ES-I3 (cell line): Measurements from ENCODE around the gene FRG2.
"Not testable (repeated sequence)": the region's sequence is repeated elsewhere in the genome, so short reads cannot be mapped to it uniquely, and the experiment has no call there.

Source experiments
- H3K36me3 ChIP-seq: 2 replicates; pipeline ENCODE4 v1.6.1; 2013; ENCODE audit warnings: mild to moderate bottlenecking, low read length, control low read depth, moderate library complexity; ENCODE audit not compliant: insufficient read depth
- H3K4me1 ChIP-seq: 2 replicates; pipeline ENCODE4 v1.6.1; 2013; ENCODE audit warnings: mild to moderate bottlenecking, control low read depth, low read length; ENCODE audit not compliant: insufficient read depth
- H3K9ac ChIP-seq: 2 replicates; pipeline ENCODE4 v1.6.1; 2013; ENCODE audit warnings: low read depth, mild to moderate bottlenecking, low read length, moderate library complexity
- H3K9me3 ChIP-seq: 2 replicates; pipeline ENCODE4 v1.6.1; 2013; ENCODE audit warnings: mild to moderate bottlenecking, low read length, moderate library complexity; ENCODE audit not compliant: control insufficient read depth, insufficient read depth

The FRG2 gene

DNA sequence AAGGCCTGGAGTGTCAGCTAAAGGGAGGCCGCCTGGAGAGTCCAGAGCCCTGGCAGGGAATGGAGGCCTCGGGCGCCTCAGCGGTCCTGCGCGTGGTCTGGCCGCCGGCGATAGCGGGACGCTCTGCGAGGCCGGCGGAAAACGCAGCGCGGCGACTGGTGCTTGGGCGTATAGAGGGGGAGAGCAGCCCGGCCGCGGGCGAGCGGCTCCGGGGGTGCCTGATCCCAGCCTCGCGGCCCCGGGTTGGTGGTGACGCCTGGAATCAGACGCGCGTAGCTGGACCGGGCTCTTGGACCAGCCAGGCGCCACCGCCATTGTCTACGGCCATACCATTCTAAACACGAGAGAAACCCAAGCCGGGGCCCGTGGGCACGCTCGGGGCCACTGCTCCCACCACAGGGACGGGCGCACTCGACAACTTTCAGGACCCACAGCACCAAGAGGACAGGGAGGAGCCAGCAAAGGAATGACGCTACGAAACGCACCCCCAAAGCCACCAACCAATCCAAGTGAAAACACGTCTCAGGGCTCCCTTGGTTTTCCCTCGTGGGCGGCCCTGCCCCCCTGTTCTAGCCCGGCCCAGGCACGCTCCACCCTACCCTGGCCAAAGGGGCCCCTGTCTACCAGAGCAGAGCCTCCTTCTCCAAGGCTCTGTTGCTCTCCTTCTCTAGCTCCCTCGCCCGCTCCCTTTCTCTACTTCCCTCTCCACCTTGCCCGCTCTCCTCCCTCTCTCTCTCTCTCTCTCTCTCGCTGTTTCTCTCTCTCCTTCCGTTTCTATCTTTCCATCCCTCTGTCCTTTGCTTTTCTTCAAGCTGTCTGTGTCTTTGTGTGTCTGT is 7.8 kb downstream of the FRG2 start:
- Histone ChIP-seq H3K36me3 (no peaks in the 10 kb centered on the region), H3K9me3 (no peaks in the 10 kb centered on the region), H3K9ac (no peak overlapping the region; the same call in 1 of the 2 replicates), H3K4me1 (no peaks in the 10 kb centered on the region)

DNA sequence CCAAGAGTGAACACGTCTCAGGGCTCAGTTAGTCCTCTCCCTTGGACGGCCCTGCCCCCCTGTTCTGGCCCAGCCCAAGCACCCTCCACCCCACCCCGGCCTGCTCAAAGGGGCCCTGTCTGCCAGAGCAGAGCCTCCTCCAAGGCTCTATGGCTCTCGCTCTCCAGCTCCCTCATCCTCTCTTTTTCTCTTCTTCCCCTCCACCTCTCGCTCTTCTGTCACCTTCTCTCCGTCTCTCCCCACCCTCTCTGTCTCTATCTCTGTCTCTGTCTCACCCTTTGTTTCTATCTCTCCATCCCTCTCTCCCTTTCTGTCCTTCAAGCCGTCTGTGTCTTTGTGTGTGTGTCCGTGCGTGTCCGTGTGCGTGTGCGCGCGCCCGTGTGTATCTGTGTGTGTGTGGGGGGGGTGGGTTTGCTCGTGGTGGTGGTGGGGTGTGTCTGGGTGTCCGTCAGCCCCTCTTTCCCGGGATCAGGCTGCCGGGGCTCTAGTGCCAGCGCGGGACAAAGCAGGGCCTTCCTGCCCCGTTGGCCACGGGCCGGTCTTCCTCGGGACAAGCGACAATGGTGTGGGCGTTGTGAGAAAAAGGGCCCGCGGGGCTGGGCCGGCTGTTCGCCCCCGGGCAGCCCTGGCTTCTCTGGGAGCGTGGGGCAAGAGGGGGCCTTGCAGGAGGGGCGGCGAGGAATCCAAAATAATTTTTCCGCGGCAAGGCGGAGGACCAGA is 8.7 kb downstream of the FRG2 start:
- Histone ChIP-seq H3K36me3 (no peaks in the 10 kb centered on the region), H3K4me1 (no peaks in the 10 kb centered on the region), H3K9ac (no peak overlapping the region), H3K9me3 (no peaks in the 10 kb centered on the region)

DNA sequence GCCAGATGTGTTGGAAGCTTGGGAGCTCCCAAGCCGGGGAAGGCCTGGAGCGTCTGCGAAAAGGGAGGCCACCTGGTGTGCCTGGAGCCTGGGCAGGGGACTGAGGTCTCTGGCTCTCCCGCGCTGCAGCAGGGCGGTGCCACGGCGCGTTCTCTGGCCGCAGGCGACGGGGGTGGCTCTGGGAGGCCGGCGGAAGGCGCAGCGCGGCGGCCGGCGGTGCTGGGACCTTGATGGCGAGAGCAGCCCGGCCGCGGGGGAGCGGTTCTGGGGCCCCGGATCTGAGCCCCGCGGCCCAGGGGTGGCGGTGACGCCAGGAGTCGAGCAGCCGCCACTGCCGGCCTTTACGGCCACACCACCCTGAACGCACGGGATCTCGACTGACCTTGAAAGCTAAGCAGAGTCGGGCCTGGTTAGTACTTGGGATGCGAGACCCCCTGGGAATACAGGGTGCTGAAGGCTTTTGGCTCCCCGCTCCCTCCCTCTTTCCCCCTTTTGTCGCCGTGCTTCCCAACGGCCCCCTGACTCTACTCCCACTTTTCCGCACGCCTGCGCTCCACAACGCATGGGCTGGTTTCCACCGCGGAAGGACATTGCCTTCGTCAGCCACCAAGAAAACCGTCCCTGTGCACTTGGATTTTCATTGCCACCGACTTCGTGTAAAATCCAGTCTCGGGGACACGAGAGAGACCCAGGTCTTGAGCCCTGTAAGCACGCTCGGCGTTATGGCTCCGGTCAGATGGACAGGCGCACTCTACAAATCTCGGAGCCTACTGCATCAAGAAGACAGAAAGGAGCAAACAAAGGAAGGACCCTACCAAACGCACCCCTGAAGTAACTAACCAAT is 9.5 kb downstream of the FRG2 start:
- Histone ChIP-seq H3K9ac (no peak overlapping the region; the same call in 1 of the 2 replicates), H3K36me3 (no peaks in the 10 kb centered on the region), H3K9me3 (no peaks in the 10 kb centered on the region), H3K4me1 (no peaks in the 10 kb centered on the region)

DNA sequence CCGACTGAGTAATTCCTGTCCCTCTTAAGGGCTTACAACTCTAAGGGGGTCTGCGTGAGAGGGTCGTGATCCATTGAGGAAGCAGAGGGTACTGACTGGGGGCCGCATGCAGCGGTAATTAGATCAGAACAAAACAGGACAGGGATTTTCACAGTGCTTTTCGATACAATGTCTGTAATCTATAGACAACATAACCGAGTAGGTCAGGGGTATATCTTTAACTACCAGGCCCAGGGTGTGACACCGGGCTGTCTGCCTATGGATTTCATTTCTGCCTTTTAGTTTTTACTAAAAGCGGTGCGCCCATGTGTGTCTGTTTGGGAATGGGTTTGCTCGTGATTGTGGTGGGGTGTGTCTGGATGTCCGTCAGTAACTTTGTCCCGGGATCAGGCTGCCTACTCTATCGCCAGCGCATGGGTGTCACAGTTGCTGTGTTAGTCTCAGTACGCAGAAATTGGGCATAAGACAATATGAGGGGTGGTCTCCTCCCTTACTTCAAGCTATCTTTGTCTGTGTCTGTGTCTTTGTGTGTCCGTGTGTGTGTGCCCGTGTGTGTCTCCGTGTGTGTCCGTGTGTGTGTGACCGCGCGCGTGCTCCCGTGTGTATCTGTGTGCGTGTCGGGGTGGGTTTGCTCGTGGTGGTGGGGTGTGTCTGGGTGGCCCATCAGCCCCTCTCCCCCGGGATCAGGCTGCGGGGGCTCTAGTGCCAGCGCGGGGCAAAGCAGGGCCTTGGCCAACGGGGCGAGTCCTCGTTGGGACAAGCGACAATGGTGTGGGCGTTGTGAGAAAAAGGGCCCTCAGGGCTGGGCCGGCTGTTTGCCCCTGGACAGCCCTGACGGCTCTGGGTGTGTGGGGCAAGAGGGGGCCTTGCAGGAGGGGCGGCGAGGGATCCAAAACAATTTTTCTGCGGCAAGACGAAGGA is 10.4 kb downstream of the FRG2 start:
- H3K4me1 ChIP-seq: no peaks in the 10 kb centered on the region
- no peaks in the 10 kb centered on the region for H3K9me3 ChIP-seq
- H3K9ac ChIP-seq: no peak overlapping the region; the same call in 1 of the 2 replicates
- H3K36me3 ChIP-seq: no peaks in the 10 kb centered on the region

DNA sequence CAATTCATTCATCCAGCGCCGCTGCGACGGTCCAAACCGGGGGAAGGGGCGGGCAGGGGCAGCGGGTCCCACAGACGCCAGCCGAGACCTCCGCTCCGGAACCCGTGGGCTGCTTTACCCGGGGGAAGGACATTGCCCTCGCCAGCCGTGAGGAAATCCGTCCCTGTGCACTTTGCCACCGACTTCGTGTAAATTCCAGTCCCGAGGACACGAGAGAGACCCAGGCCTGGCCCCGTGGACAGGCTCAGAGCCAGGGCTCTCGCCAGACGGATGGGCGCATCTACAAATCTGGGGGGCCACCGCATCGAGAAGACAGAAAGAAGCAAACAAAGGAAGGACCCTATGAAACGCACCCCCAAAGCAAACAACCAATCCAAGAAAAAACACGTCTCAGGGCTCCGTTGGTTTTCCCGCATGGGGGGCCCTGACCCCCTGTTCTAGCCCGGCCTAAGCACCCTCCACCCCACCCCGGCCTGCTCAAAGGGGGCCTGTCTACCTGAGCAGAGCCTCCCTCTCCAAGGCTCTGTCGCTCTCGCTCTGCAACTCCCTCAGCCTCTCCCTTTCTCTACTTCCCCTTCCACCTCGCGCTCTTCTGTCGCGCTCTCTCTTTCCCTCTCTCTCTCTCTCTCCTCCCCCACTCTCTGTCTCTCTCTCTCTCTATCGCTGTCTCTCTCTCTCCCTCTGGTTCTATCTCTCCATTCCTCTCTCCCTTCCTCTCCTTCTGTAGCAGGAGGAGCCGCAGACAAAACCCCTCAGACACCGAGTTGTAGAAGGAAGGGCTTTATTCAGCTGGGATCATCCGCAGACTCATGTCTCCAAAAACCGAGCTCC is 11.3 kb downstream of the FRG2 start:
- Histone ChIP-seq H3K4me1 (no peaks in the 10 kb centered on the region), H3K36me3 (no peaks in the 10 kb centered on the region), H3K9ac (peak overlapping the region; percentile 47), H3K9me3 (no peaks in the 10 kb centered on the region)

DNA sequence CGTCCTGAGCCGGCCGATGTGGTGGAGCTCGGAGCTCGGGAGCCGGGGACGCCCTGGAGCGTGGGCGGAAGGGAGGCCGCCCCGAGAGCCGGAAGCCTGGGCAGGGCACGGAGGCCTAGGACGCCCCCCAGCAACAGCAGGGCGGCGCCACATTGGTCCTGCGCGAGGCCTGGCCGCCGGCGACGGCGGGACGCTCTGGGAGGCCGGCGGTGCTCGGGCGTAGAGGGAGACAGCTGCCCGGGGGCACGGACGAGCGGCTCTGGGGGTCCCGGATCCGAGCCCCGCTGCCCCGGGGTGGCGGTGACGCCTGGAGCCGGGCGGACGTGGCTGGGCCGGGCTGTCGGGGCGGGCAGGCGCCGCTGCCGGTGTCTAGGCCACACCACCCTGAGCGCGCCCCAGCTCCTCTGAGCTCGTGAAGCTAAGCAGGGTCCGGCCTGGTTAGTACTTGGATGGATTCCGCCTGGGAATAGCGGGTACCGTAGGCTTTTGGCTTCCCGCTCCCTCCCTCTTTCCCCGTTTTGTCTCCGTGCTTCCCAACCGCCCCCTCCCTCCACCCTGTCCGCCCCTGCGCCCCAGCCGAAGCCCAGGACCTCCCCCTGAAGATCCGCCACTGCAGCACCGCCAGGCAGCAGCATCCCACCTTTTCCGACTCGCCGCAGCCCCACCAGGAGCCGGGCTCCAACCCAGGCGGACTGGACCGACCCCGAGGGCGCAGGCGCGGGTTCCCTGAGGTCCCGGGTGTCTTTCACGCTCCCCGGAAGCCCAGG is 12.1 kb downstream of the FRG2 start:
- Histone ChIP-seq H3K9ac (peak overlapping the region; percentile 47; the same call in 1 of the 2 replicates), H3K36me3 (no peaks in the 10 kb centered on the region), H3K9me3 (no peaks in the 10 kb centered on the region), H3K4me1 (no peaks in the 10 kb centered on the region)

DNA sequence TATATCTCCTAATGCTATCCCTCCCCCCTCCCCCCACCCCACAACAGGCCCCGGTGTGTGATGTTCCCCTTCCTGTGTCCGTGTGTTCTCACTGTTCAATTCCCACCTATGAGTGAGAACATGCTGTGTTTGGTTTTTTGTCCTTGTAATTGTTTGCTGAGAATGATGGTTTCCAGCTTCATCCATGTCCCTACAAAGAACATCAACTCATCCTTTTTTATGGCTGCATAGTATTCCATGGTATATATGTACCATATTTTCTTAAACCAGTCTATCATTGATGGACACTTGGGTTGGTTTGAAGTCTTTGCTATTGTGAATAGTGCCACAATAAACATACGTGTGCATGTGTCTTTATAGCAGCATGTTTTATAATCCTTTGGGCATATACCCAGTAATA is 37.1 kb downstream of the FRG2 start:
- H3K9me3 ChIP-seq, H3K9ac ChIP-seq, H3K36me3 ChIP-seq, H3K4me1 ChIP-seq: not testable (repeated sequence)

DNA sequence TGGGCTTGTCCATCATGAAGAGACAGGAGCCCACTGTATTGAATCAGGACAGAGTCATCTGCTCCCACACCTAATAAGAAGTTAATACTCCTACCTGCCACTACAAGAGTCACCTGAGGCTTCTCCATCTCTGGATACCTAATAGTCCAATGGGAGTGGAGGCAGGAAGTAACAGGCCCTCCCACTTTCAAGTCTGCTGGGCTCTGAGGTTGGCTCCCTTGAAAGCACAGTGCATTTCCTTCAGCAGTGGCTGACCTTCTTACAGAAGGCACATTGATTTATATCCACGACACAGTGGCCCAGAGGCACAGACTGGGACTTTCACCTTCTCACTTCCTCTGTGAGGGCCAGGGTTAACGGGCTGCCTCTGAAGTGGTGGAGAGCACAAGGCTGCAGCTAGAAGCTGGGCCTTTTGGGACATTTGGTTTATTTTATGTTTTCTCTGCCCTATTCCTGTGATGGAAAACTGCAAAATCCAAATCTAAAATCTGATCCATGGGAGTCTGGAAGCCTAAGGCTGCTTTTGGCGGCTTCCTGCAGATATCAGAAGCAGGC is 38.1 kb downstream of the FRG2 start:
- Histone ChIP-seq H3K36me3 (no peaks in the 10 kb centered on the region), H3K9ac (no peak overlapping the region), H3K4me1 (no peaks in the 10 kb centered on the region), H3K9me3 (no peaks in the 10 kb centered on the region)

DNA sequence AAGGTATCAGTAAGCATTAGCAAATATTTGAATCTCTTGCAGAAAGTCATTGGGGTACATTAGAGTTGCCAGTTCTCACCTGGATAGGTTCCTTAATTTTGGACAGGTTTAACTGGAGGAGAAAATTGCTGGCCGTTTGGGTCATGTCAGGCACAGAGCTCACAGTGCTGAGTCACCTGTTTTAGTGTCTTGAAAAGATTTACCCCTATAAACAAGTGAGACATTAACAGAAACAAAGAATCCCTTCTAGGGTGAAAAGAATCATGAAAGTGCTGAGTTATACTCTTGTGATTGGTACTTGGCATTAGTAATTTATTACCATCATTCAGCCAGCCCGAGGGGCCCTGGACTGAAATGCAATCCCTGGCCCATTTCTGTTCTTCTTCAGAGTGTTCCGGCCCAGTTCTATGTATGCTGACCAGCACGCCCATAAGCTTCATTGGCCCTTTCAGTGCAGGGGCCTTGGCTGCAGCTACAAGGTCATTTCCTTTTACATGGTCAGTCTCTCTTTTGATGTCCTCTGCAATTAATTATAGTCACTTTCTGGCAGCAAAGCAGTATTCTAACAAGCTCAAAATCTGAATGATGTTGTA is 41.3 kb downstream of the FRG2 start:
- not testable (repeated sequence) for H3K36me3 ChIP-seq

DNA sequence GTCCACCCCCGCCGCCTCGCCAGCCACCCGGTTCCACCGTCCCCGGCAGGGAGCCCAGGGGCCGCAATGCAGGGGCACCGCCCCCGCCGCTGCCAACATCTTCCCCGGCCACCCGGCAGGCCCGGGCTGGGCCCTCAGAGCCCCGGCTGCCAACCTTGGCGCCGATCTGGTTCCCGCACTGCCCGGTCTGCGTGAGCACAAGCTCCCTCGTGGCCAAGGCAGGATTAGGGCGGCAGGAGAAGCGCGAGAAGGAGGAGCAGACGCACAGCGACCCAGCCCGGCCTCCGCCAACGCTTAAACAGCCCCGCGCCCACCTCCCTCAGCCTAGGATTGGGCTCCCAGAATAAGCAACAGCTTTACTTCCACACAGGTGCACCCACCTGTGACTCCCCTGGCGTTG is 42.4 kb downstream of the FRG2 start:
- not testable (repeated sequence) for H3K36me3 ChIP-seq, H3K4me1 ChIP-seq, H3K9ac ChIP-seq, H3K9me3 ChIP-seq

More for the DNA sequence above, 41.3 kb downstream of the FRG2 start:
- H3K9me3 ChIP-seq, H3K9ac ChIP-seq, H3K4me1 ChIP-seq: not testable (repeated sequence)

DNA sequence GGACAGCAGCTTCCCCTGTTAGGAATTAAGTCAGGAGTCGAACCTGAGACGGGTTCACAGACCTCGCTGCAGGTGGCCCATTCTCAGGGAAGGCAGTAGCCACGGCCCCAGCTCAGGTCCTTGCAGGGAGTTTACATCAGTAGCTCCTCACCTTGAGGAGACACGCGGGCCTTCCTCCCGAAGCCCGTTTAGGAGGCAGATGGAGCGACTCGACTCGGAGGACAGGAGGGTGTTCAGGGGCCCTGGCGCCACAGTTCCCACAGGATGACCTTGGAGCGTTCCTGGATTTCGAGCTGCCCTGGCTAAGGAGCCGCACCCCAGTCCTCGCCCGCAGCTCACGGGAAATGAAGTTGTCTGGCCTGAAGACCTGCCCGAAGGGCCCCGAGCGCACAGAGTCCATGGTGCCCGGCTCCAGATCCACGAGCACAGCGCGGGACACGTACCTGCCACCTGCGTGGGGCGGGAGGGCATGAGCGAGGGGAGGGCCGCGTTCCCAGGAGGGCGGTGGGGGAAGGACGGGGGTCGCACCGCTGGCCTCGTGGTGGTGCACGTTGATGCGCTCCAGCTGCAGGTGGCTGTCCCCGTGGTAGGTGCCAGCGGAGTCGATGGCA is 43.0 kb downstream of the FRG2 start:
- not testable (repeated sequence) for H3K9ac ChIP-seq, H3K9me3 ChIP-seq, H3K4me1 ChIP-seq, H3K36me3 ChIP-seq

DNA sequence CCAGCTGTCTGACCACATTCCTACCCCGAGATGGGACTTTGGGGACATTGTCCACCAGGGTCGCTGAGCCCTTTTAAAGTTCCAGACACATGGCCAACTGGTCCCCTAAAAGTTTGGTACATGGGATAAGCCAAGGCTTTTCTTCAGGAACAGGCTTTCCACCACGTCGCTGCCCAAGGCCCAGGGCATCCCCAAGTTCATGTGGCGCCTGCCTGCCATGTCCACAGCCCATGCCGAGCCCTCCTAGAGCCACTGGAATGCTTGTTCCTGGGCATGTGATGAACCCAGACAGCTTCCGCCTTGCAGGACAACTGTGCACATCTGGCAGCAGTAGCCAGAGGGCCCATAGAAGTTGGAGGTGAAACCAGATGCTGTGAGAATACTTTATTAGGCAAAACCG is 45.1 kb downstream of the FRG2 start:
- no peak overlapping the region for H3K9ac ChIP-seq
- H3K9me3 ChIP-seq: no peaks in the 10 kb centered on the region
- H3K4me1 ChIP-seq: no peaks in the 10 kb centered on the region
- no peaks in the 10 kb centered on the region for H3K36me3 ChIP-seq
